Aorta (tissue), 5 donors: ENCODE measurements around the gene SMKR1. TPM values are rescaled to one million over a fixed set of nuclear protein-coding genes. Genes with fewer than 3 reads are reported as not detected.

Source experiments
- ATAC-seq: fragments of 200-7000 bp; cut with Tn5 transposase; one replicate; pipeline ENCODE4 v1.9.1; 2022; ENCODE audit warnings: moderate library complexity; ENCODE audit not compliant: low FRiP score
- DNase-seq, 2 donors: peaks; one replicate each; pipeline ENCODE4 v3.0.0-alpha.2; 2020
- H3K27ac ChIP-seq, 2 donors: one replicate each; pipeline ENCODE4 v1.5.1; 2013; ENCODE audit warnings: low read length in 2 of 2, mild to moderate bottlenecking in 2 of 2, moderate library complexity in 2 of 2, control low read depth in 1 of 2, inconsistent platforms in 1 of 2, low read depth in 1 of 2
- H3K27me3 ChIP-seq, 2 donors: one replicate each; pipeline ENCODE4 v1.6.1; 2013; ENCODE audit warnings: control low read depth in 1 of 2, low read length in 1 of 2, mild to moderate bottlenecking in 1 of 2, moderate library complexity in 1 of 2; ENCODE audit not compliant: insufficient read depth in 2 of 2, control insufficient read depth in 1 of 2
- H3K36me3 ChIP-seq, 2 donors: one replicate each; pipeline ENCODE4 v1.6.1; 2013; ENCODE audit warnings: control low read depth in 1 of 2, low read length in 1 of 2, mild to moderate bottlenecking in 1 of 2; ENCODE audit not compliant: insufficient read depth in 2 of 2, control insufficient read depth in 1 of 2
- H3K4me1 ChIP-seq, 2 donors: one replicate each; pipeline ENCODE4 v1.6.1; 2013; ENCODE audit warnings: low read length in 2 of 2, control low read depth in 1 of 2, mild to moderate bottlenecking in 1 of 2, moderate library complexity in 1 of 2; ENCODE audit not compliant: insufficient read depth in 2 of 2, control insufficient read depth in 1 of 2
- H3K4me3 ChIP-seq, 2 donors: one replicate each; pipeline ENCODE4 v1.5.1; 2013; ENCODE audit warnings: low read length in 2 of 2, control low read depth in 1 of 2, mild to moderate bottlenecking in 1 of 2
- H3K9me3 ChIP-seq: one replicate; pipeline ENCODE4 v1.6.1; 2013; ENCODE audit warnings: mild to moderate bottlenecking, low read length; ENCODE audit not compliant: control insufficient read depth
- WGBS, 2 donors: extraction: QIAGEN DNeasy Blood & Tissue Kit; methylation state at CpG; one replicate each; pipeline ENCODE4 v1.1.7; 2013; 5-methylcytosine and 5-hydroxymethylcytosine counted together
- intact Hi-C, 2 donors: fragments of 100-400 bp; cut with DNase I; formaldehyde crosslinking; loops; one replicate each; pipeline versions ENCODE4 v1.14.2 to v1.15.0; 2022
- polyA plus RNA-seq, 2 donors: library from polyadenylated mRNA; stranded (reverse); fragments of 200-250 nt; gene quantifications; one replicate each; pipeline ENCODE4 v1.2.3, GENCODE V29; 2013
- total RNA-seq, 2 donors: library from RNA; stranded (reverse); fragmentation: NEBNext Ultra II Directional; extraction: Animal tissue kit (Norgen Biotek cat#: 25700); gene quantifications; one replicate each; pipeline ENCODE4 v1.2.1, GENCODE V29; 2021
- donor health status: healthy with polysubstance abuse.
- donor health status: Bipolar disorder and iron deficiency.
- donor health status: DM: no; HTN: no; CAD: no.
- donor health status: DM: no; HTN: no; CAD: no.
- donor health status: DM: yes; HTN: yes; CAD: no.

SMKR1 gene
- total and polyA plus RNA-seq, 4 donors = 1.6 TPM; not detected in 3

GRCh38 chr7:129540340-129540739, 38.0 kb downstream of the SMKR1 start:
- H3K27ac ChIP-seq = no peak overlapping the region
- H3K4me1 ChIP-seq = no peaks in the 10 kb centered on the region
- H3K9me3 ChIP-seq = peaks cover 1% of the 10 kb centered on the region
- intact Hi-C loops = no loop called here
- H3K27me3 ChIP-seq = no peaks in the 10 kb centered on the region
- no peak overlapping the region for H3K4me3 ChIP-seq
- ATAC-seq (no peak), DNase-seq (no peak)
- WGBS, 2 donors = 82 to 85% methylated on average over 10 of the region's 10 CpGs
- no peaks in the 10 kb centered on the region for H3K36me3 ChIP-seq

GRCh38 chr7:129544700-129545099, 42.4 kb downstream of the SMKR1 start:
- Histone ChIP-seq H3K4me1 (no peaks in the 10 kb centered on the region), H3K4me3 (no peak overlapping the region), H3K27me3 (no peaks in the 10 kb centered on the region), H3K9me3 (peaks cover 1% of the 10 kb centered on the region), H3K27ac (no peak overlapping the region), H3K36me3 (no peaks in the 10 kb centered on the region)
- no peak for ATAC-seq
- intact Hi-C loops = no loop called here
- 76 to 82% methylated on average over 5 of the region's 5 CpGs for WGBS, 2 donors
- no peak for DNase-seq

- intact Hi-C loops = no loop called here
- no peaks in the 10 kb centered on the region for H3K4me1 ChIP-seq
- peak in 1 of 2 donors; percentile 10 for DNase-seq
- H3K27ac ChIP-seq = no peak overlapping the region
- no peaks in the 10 kb centered on the region for H3K27me3 ChIP-seq
- H3K9me3 ChIP-seq = no peaks in the 10 kb centered on the region
- no peak for ATAC-seq
- H3K36me3 ChIP-seq = no peaks in the 10 kb centered on the region
- no peak overlapping the region for H3K4me3 ChIP-seq
- WGBS, 2 donors = 81 to 86% methylated on average over 13 of the region's 13 CpGs
These were observed 48.5 kb downstream of the SMKR1 start for GRCh38 chr7:129550693-129551360.

- intact Hi-C loops = no loop called here
- H3K27ac ChIP-seq = no peak overlapping the region
- no peak overlapping the region for H3K4me3 ChIP-seq
- H3K9me3 ChIP-seq = no peaks in the 10 kb centered on the region
- no peaks in the 10 kb centered on the region for H3K4me1 ChIP-seq
- ATAC-seq (no peak), DNase-seq (peak in 1 of 2 donors; percentile 53)
- H3K27me3 ChIP-seq = peaks cover 0 to 1% of the 10 kb centered on the region in 2 donors
- 29% methylated on average over 13 of the region's 13 CpGs for WGBS, 2 donors
- no peaks in the 10 kb centered on the region for H3K36me3 ChIP-seq
These were observed 51.6 kb downstream of the SMKR1 start for GRCh38 chr7:129553899-129554461.

GRCh38 chr7:129556607-129557133, 54.3 kb downstream of the SMKR1 start:
- ATAC-seq (no peak), DNase-seq (no peak)
- no peak overlapping the region for H3K4me3 ChIP-seq
- no peak overlapping the region for H3K27ac ChIP-seq
- WGBS, 2 donors = 36 to 37% methylated on average over 8 of the region's 8 CpGs
- intact Hi-C loops = no loop called here
- H3K36me3 ChIP-seq = no peaks in the 10 kb centered on the region
- H3K4me1 ChIP-seq = no peaks in the 10 kb centered on the region
- no peaks in the 10 kb centered on the region for H3K9me3 ChIP-seq
- H3K27me3 ChIP-seq = peaks cover 0 to 2% of the 10 kb centered on the region in 2 donors

- H3K4me1 ChIP-seq = no peaks in the 10 kb centered on the region
- DNase-seq (no peak), ATAC-seq (no peak)
- no peaks in the 10 kb centered on the region for H3K9me3 ChIP-seq
- no peaks in the 10 kb centered on the region for H3K36me3 ChIP-seq
- peaks cover 0 to 3% of the 10 kb centered on the region in 2 donors for H3K27me3 ChIP-seq
- WGBS, 2 donors = 38 to 41% methylated on average over 11 of the region's 11 CpGs
- no peak overlapping the region for H3K27ac ChIP-seq
- H3K4me3 ChIP-seq = no peak overlapping the region
- intact Hi-C loops = no loop called here
These were observed 55.6 kb downstream of the SMKR1 start for GRCh38 chr7:129557686-129558481.

- peaks cover 0 to 3% of the 10 kb centered on the region in 2 donors for H3K27me3 ChIP-seq
- WGBS, 2 donors = 65% methylated on average over 8 of the region's 8 CpGs
- intact Hi-C loops = no loop called here
These were observed 57.2 kb downstream of the SMKR1 start for GRCh38 chr7:129559564-129559963.

GRCh38 chr7:129560831-129561230, 58.5 kb downstream of the SMKR1 start:
- Histone ChIP-seq H3K27ac (no peak overlapping the region), H3K9me3 (peaks cover 1% of the 10 kb centered on the region), H3K36me3 (no peaks in the 10 kb centered on the region), H3K4me3 (no peak overlapping the region), H3K27me3 (peaks cover 0 to 3% of the 10 kb centered on the region in 2 donors), H3K4me1 (no peaks in the 10 kb centered on the region)
- 48 to 49% methylated on average over 5 of the region's 5 CpGs for WGBS, 2 donors
- DNase-seq = no peak
- ATAC-seq = no peak
- intact Hi-C loops = no loop called here

More at GRCh38 chr7:129559564-129559963, 57.2 kb downstream of the SMKR1 start:
- Histone ChIP-seq H3K9me3 (peaks cover 1% of the 10 kb centered on the region), H3K36me3 (no peaks in the 10 kb centered on the region), H3K4me3 (no peak overlapping the region), H3K4me1 (no peaks in the 10 kb centered on the region), H3K27ac (no peak overlapping the region)
- ATAC-seq (no peak), DNase-seq (no peak)
